Frontal cortex (tissue), 4 donors: Measurements from ENCODE around the gene LAMTOR2. TPM values are rescaled to one million over a fixed set of nuclear protein-coding genes. Genes with fewer than 3 reads are reported as not detected.
A peak's percentile ranks its signal among the peaks of the same experiment; 100 is the strongest.
"Not testable (repeated sequence)": the region's sequence is repeated elsewhere in the genome, so short reads cannot be mapped to it uniquely, and the experiment has no call there.

Source experiments
- DNase-seq, 2 donors: peaks; one replicate each; pipeline ENCODE4 v3.0.0; 2012; ENCODE audit warnings: low spot score in 2 of 2
- FAIRE-seq: peaks from 2 replicates; lab custom pipeline; 2012; peaks lifted over from hg19 to GRCh38; lab: Jason Lieb, UNC
- total RNA-seq: library from RNA; depleted of rRNA; stranded (reverse); fragments of >200 nt; gene quantifications from one replicate; pipeline ENCODE4 v1.2.3, GENCODE V29; 2014
- donor health status: control.
- donor health status: control.
- donor health status: control.

Gene LAMTOR2
- 36.3 TPM for total RNA-seq

DNA sequence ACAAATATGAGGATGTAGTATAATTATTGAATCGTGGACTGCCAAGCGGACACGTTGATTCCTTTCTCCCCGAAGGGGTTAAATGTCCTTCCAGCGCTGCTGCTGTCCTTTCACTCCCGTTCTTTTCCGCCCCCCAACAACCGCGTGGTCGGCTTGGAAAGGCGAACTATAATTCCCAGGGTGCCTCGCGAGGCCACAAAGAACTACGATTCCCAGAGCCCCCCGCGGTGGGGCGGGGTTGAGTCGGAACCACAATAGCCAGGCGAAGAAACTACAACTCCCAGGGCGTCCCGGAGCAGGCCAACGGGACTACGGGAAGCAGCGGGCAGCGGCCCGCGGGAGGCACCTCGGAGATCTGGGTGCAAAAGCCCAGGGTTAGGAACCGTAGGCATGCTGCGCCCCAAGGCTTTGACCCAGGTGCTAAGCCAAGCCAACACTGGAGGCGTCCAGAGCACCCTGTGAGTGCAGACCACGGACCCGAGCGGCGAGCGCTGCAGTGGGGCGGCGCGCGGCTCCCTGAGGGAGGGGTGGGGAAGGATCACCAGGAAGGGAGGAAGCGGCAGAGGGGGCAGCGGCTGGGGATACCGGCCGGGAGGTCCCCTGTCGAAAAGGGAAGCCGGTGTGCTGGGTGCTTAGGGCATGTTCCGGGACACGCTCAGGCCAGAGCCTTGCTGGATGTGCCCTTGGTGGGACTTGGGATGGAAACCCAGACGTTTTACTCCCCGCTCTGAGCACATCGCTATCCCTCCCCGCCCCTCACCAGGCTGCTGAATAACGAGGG, at the start of gene LAMTOR2:
LAMTOR2 (plus strand) TSS at position 283 of the 781 bp plus-strand sequence; CDS start at position 391, 108 bp downstream.
- no peak for FAIRE-seq
- DNase-seq, result peak; percentile 97

DNA sequence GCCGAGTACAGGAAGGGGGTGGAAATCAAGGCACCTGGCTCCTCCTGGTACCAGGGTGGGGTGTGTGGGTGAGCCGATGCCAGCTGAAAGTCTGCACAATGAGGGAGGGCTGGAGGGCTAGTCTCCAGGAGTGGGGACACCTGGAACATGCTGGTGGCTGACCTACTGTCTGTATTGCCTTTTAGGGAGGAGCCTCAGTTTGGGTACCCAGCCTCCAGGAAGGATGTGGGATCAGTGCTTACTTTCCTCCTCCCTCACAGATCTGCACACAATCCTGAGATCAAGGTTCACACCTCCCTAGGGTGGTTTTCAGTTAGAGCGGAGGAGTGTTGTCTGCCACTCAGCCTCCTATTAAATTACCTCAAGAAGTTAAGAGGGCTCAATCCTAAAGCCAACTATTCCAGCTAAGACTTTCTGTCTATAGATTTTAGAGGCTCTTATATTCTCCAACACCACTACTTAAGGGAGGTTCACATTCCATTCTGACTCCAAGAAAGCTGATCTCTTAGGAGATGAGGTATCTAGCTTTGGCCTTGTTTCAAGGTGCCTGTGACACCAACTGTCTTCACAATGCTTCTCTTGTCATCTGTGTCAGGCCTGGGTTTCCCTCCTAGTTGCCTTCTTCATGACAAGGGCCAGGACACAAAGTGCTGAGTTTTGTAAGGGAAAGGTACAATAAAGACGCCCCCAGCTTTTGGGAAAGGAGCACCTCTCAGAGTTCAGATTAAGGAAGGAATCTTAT, 49.6 kb upstream of the LAMTOR2 start:
- FAIRE-seq (no peak), DNase-seq (no peak)

DNA sequence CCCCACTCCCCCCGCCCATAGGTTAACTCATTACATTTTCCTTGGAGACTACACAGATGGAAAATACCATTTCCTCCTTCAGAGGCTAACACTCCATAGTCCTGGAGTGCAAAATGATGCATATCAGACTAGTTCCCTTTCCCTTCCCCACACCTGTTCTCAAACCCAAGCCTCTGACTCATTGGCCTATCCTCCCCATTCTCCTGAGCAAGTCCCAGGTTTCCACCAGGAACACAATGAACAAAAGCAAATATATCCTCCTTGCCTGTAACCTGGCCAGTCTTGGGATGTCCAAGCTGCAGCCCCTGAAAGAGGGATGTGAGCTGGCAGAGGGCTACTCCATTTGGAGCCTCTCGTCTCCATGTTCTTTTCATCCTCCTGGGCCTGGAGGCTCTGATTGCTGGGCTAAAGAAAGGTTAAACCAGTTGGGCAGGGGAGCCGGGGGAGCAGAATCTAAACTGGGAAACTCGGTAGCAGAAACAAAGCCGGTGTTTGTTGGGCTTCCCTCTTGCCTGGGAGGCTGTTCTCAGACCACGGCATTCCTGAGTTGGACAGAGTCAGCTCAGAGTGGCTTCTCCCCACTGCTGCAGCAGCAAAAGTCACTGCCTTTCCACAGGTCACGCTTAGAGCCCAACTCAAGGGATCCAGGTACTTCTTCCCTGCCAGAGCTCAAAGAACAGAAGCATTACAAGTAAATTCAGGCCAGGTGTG, 47.8 kb upstream of the LAMTOR2 start:
- FAIRE-seq (no peak), DNase-seq (no peak)

DNA sequence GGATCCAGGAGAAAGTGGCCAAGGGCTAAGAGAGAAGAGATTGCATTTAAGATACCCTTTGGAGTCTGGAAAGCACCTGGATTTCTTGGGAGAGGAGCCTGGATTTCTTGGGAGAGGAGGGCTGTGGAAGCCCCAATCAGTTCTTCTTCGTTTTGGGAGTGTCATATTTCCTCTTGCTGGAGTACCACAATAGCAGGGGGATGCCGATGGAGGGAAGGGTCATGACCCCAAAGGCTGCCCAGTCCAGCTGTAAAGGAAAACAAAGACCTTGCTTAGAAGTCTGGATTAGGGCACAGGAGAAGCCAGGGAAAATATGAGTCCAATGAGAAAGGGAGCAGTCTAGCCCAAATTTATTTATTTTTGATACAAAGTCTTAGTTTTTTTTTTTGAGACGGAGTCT, 45.2 kb upstream of the LAMTOR2 start:
- no peak for DNase-seq
- FAIRE-seq, result no peak

DNA sequence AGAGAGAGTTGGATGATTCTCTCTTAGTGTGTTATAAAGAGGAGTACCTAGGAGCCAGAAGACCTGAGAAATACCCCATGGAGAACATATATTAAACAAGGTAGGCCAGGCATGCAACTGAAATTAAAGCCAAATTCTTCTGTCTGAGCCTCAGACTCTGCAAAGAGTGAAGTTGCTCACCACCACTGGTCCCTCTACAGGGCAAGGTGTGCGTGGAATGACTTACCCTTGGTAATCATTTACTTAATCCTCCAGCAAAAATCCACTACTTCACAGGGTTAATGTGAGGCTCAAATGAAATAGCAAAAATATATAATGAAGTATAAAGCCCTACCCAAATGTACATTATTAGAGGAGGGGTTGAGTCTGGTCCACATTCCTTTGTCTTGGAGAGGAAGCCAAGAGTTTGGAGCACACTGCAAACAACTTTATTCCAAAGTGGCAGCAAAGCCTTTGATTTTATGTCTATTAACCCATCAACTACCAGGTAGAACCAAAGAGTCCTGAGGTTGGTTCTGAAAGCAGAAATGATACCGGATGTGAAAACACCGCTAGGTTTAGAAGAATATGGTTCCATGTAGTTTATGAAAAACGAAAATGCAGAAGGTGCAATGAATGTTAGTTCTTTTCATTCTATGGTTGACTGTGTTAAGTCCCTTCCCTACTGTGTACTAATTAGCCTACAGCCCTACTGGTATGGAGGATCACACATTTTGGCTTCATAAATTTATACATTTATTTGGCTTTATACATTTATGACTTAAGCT, 42.3 kb upstream of the LAMTOR2 start:
- DNase-seq, result no peak
- no peak for FAIRE-seq

DNA sequence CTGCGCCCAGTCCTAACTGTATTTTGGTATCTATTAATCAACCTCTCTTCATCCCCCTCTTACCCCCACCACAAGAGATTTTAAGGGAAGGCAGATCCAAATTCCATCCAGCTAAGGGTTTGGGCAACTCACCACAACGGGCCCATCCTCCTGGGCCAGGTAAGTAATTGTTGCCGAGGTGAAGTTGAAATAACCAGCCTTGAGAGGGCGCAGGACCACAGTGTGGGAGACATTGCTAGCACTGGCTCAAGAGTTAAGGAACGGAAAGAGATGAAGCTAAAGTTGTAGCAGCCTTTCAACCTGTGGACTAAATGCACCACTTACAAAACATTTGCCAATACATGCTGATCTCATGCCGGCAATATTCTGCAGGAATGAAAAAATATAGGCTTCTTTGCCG, 39.8 kb upstream of the LAMTOR2 start:
- FAIRE-seq, result no peak

DNA sequence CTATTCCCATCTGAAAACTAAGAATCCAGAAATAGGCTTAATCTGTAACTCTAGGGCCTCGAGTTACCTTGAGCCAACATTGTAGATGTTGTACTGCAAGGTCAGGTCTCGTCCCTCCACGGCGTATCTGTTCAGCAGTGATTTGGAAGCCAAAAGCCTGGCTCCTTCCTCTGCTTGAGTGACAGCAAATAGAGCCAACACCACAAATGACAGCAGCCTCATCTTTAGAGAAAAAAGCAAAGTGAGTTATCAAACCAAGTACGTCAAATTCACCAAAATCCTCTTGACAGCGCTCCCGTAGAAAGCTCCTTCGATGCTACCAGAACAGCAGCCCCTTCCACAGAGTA, 34.7 kb upstream of the LAMTOR2 start:
- no peak for FAIRE-seq

More for the DNA sequence above, 39.8 kb upstream of the LAMTOR2 start:
- DNase-seq, result no peak

DNA sequence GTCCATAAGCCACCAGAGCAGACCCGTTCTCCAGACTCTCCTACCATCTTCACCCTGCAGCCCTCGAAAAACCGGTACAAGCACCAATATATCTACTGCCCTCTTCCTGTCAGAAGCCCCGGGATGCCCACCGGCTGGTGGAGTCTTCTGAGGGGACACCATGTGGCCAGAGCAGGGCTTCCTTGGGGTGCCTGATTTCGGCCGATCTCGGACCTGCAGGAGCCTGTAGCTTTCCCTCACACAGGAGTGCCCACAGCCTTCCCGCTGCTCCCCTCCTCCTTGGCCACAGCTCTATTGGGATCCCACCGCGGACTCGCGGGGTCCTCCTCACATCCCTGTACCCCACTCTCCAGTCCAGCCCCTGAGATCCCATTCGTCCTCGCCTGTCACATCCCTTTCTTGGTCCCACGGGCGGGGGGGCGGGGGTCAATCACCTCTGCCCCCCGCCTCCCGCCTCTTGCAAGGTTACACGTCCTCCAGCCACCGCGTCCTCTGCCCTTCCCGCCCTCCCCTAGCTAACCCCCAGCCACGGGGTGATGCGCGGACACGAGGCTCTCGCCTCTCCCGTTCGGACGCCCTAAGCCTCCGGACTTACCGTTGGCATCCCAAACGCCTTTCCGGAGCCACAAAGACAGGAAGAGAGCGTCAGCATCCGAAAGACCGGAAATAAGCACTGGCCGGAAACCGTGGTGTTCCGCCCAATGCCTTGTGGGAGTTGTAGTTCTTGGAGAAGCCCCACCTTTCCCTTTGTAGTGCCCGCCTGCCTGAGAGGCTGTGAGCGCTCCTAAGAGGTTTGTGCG, 34.1 kb upstream of the LAMTOR2 start, which contains the start of gene SSR2:
SSR2 (minus strand) TSS at position 659 of the 800 bp plus-strand sequence. CDS start 784 bp downstream, outside the sequence.
- peak; percentile 85 to 94 for DNase-seq
- no peak for FAIRE-seq

More for the DNA sequence above, 34.7 kb upstream of the LAMTOR2 start:
- no peak for DNase-seq

DNA sequence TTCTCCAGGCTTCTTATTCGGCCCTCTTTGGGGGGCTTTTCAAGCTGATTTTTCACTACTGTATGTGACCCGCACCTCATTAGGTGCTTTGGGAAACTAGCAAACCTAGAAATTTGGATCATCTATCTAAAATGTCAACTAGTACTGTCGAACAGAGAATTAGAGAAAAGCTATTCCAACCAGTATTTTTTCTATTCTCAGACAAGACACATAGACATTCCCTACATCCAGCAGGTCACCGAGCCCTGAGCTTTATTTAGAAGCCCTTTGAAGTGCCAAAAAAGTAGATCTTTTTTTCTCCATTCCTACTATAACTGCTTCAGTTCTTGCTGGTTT, 33.5 kb upstream of the LAMTOR2 start:
- FAIRE-seq (no peak), DNase-seq (no peak)

DNA sequence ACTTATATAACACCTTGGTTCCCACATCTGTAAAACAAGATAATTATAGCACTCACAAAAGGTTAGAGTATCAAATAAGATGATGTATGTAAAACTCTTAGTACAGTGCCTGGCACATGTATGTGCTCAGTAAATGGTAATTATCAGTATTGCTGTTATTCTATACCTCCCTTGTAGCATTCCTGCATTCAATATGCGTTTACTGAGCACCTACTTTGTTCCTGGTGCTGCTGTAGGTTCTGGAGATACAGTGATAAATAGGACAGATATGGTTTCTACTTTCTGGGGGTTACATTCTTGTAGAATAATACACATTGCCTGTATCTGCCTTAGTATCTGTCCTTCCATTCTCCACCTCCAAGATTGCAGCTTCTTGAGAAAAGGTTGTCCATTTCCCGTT, 32.6 kb upstream of the LAMTOR2 start:
- no peak for DNase-seq
- FAIRE-seq, result no peak

DNA sequence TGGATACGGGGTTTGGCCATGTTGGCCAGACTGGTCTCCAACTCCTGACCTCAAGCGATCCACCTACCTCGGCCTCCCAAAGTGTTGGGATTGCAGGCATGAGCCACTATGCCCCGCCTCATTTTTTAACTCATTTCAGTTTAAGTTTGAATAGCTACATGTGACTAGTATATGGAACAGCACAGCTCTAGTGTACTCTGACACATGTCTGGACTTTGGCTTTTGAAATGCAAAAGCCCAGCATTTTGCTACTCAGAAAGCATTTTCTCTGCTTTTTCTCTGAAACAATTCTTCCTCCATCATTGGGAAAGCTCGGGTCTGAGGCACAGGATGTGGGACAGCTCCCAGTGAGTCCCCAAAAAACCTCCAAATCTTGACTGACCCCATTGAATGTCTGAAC, 29.8 kb upstream of the LAMTOR2 start:
- FAIRE-seq (no peak), DNase-seq (no peak)

DNA sequence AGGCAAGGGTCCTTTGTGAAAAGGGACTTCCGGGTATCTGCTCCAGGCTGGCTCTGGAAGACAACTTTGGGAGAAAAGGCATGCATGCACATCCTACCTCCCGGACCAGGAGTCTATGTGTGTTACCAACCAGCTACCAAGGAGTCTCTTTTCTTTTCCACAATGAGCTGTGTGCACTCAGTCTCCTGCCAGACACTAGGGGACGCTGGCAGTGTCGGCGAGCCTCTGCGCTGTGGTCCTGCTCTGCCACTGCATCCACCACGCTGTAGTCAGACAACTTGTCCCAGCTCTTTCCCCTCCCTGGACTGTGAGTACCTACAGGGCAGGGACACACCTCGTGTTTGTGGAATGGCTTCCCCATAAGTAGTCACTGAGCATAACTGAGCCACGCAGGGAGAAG, 28.7 kb upstream of the LAMTOR2 start:
- DNase-seq (peak in 1 of 2 donors; percentile 37), FAIRE-seq (no peak)

DNA sequence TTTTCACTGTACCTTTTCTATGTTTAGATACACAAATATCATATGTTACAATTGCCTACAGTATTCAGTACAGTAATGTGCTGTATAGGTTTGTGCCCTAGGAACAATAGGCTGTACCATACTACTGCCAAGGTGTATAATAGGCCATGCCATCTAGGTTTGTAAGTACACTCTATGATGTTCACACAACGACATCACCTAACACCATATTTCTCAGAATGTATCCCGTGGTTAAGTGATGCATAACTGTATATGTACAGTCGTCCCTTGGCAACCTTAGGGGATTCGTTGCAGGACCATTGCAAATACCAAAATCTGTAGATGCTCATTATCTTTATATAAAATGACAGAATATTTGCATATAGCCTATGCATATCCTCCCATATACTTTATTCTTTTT, 28.0 kb upstream of the LAMTOR2 start:
- no peak for DNase-seq
- FAIRE-seq, result no peak

DNA sequence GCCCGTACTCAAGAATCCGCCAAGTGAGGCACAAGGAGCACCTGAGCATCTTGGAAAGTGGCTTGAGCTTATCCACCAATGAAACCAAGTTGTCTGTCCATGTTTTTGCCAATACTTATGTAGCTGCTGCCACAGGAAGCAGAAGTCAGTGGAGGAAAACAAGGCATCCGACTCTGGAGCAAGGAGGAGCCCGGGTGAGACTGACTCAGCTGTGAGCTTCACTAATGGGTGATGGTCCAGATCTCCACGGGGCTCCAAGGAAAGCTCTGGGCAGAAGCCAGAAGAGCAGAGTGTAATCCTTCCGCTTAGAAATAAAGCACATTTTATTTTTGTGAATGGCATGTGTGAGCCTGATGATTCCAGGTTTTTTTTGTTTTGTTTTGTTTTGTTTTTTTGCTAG, 21.6 kb upstream of the LAMTOR2 start:
- no peak for DNase-seq
- FAIRE-seq, result no peak

DNA sequence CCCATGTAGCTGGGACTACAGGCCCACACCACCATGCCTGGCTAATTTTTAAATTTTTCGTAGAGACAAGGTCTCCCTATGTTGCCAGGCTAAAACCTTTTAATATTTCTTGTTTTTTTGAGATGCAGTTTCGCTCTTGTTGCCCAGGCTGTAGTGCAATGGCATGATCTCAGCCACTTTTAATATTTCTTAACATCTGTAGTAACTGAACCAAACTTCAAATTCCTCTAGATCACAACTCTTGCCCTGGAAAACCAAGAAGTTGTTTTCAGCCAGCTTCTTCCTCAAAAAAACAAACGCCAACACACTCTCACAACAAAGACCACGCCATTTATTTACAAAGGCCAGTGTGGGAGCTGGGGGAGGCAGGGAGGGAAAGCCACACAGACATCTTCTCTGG, 19.6 kb upstream of the LAMTOR2 start:
- FAIRE-seq, result not testable (repeated sequence)

DNA sequence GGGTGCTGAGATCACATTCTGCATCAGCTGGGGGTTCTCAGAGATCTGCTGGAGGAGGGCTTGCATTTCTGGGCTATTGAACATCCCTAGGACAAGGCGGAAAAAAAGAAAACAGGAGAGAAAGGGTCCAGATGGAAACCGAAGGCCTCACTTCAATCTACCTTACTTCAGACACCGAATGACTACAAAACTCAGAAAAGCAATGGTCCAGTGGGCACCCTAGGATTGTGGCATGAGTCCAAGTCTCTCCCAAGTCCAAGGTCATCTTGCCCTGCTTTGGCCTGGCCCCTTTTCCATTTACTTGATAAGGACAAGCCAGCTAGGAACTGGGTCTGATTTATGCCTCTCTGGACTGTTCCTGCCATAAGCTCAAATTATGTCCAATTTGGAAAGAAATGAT, 11.8 kb upstream of the LAMTOR2 start:
- DNase-seq (no peak), FAIRE-seq (no peak)

More for the DNA sequence above, 19.6 kb upstream of the LAMTOR2 start:
- DNase-seq, result not testable (repeated sequence)

DNA sequence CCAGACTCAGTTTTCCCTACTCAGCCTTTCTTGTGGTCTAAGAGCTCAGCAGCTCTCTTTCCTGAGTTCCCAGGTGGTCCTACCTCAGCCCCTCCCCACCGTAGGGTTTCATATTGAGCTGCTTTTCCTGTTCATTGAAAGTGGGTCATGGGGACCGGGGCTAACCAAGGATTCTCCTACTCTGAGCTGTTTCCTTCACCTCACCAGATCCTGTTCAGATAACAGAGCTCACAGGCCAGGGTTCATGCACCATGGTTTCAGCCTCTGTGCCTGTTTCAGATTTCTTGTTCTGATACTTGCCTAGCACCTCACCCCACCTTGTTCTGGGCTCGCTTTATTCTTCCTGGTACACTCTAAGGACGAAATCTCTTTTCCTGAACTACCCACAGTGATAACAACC, 9.5 kb upstream of the LAMTOR2 start:
- FAIRE-seq, result no peak
- no peak for DNase-seq

DNA sequence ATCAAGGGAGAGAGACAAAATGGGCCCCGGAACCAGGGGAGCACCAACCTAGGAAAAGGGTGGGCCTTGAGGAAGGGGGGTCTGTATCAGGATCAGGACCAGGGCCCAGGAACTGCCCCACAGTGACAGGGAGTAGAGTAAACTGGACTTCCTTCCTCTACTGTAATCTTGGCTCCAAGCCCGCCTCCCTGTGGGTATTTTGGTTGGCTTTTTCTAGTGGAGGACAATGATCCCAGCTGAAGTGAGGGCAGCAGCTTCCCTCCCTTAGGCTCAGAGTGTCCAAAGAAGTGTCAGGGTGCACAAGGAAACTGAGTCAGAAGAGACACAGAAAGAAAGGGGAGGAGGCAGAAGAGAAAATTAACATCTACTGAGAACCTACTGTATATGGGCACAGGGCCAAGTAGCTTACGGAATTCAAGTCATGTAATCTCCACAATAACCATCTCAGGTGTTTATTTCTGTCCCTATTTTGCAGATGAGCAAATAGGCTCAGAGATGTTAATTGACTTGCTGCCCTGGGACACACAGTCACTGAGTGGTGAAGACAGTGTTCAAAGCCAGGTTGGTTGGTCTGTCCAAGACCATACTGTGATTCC, 5.8 kb upstream of the LAMTOR2 start:
- no peak for FAIRE-seq

DNA sequence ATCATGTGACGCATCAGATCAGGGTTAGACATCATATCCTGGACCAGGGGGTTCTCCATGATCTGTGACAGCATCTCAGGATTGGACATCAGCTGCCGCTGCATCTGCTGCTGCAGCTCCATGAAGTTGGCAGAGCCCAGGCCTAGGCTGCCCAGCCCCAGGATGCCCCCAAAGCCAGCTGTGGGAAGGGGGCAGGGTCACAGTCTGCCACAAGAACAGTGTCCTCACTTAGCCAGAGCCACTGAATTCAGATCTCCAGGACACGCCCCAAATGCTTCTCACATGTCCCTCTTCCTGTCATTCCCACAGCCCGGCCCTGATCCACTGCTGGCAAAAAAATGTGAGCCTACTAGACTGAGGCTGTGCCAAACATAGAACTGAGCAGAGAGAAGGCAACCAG, 4.2 kb upstream of the LAMTOR2 start:
- no peak for FAIRE-seq
- DNase-seq, result peak in 1 of 2 donors; percentile 40

More for the DNA sequence above, 5.8 kb upstream of the LAMTOR2 start:
- DNase-seq, result no peak
